Fibroblast of lung (primary cell): Measurements from ENCODE around the gene AKAP13. TPM values are rescaled to one million over a fixed set of nuclear protein-coding genes. Genes with fewer than 3 reads are reported as not detected.
A peak's percentile ranks its signal among the peaks of the same experiment; 100 is the strongest.

ENCODE experiments used
- DNase-seq, 2 donors: peaks; one replicate each; pipeline versions ENCODE4 v3.0.0 to v3.0.0-alpha.2; 2010; ENCODE audit warnings: low read depth in 2 of 2
- H2AFZ ChIP-seq: 2 replicates; pipeline ENCODE4 v1.5.1; 2012; ENCODE audit warnings: low read length, control low read depth, inconsistent platforms
- H3K27ac ChIP-seq: 2 replicates; pipeline ENCODE4 v1.5.1; 2011; ENCODE audit warnings: low read length, control low read depth; ENCODE audit not compliant: insufficient read depth
- H3K27me3 ChIP-seq: 2 replicates; pipeline ENCODE4 v1.5.1; 2011; ENCODE audit warnings: mild to moderate bottlenecking, low read length; ENCODE audit not compliant: control insufficient read depth, insufficient read depth
- H3K36me3 ChIP-seq: 2 replicates; pipeline ENCODE4 v1.5.1; 2011; ENCODE audit warnings: low read length; ENCODE audit not compliant: control insufficient read depth, insufficient read depth
- H3K4me1 ChIP-seq: 2 replicates; pipeline ENCODE4 v1.5.1; 2011; ENCODE audit warnings: low read length; ENCODE audit not compliant: control insufficient read depth, insufficient read depth; ENCODE audit errors: extremely low read depth
- H3K4me2 ChIP-seq: 2 replicates; pipeline ENCODE4 v1.5.1; 2011; ENCODE audit warnings: low read length, control low read depth; ENCODE audit not compliant: insufficient read depth; ENCODE audit errors: extremely low read depth
- H3K4me3 ChIP-seq, 4 experiments: fragments of 200-600 bp in 1 of 4; sonication (generic) in 1 of 4; replicated peaks in 1 of 4; 2 replicates each; pipeline ENCODE4 v1.5.1; 2011 to 2016; ENCODE audit warnings: low read length in 4 of 4, low read depth in 3 of 4, mild to moderate bottlenecking in 3 of 4, control low read depth in 2 of 4, inconsistent platforms in 1 of 4, mixed read lengths in 1 of 4; ENCODE audit not compliant: insufficient read depth in 1 of 4; ENCODE audit errors: control extremely low read depth in 1 of 4
- H3K79me2 ChIP-seq: 2 replicates; pipeline ENCODE4 v1.5.1; 2012; ENCODE audit warnings: mild to moderate bottlenecking, low read length, inconsistent platforms; ENCODE audit not compliant: control insufficient read depth, insufficient read depth
- H3K9ac ChIP-seq: 2 replicates; pipeline ENCODE4 v1.5.1; 2011; ENCODE audit warnings: mild to moderate bottlenecking, low read length, control low read depth; ENCODE audit not compliant: insufficient read depth
- H3K9me3 ChIP-seq: 2 replicates; pipeline ENCODE4 v1.5.1; 2012; ENCODE audit warnings: low read depth, low read length; ENCODE audit not compliant: control insufficient read depth, insufficient read depth
- H4K20me1 ChIP-seq: 2 replicates; pipeline ENCODE4 v1.5.1; 2011; ENCODE audit warnings: low read length; ENCODE audit not compliant: control insufficient read depth, insufficient read depth; ENCODE audit errors: extremely low read depth
- CTCF ChIP-seq, 2 donors: IDR thresholded peaks in 1 of 2; conservative IDR thresholded peaks in 1 of 2; 1 replicate in 1 of 2; 2 replicates in 1 of 2; pipeline ENCODE4 v1.5.1; 2011 to 2012; ENCODE audit warnings: low read length in 2 of 2, control low read depth in 1 of 2, inconsistent platforms in 1 of 2, low read depth in 1 of 2, mild to moderate bottlenecking in 1 of 2
- EZH2 ChIP-seq: IDR thresholded peaks from 2 replicates; pipeline ENCODE4 v1.5.1; 2012; ENCODE audit warnings: low read length, control low read depth, mild to moderate bottlenecking; ENCODE audit errors: missing control alignments
- polyA plus RNA-seq, 2 donors: library from polyadenylated mRNA; depleted of rRNA in 1 of 2; stranded (reverse) in 1 of 2; unstranded in 1 of 2; fragments of >200 nt; gene quantifications; 2 replicates each; pipeline ENCODE4 v1.2.1, GENCODE V29; 2011 to 2012; ENCODE audit warnings: missing spikeins in 1 of 2
- total RNA-seq: library from RNA; depleted of rRNA; stranded (reverse); fragments of >200 nt; gene quantifications from 2 replicates; pipeline ENCODE4 v1.2.1, GENCODE V29; 2014

AKAP13 gene
- total and polyA plus RNA-seq, 2 donors (not counting 1 experiment from before 2014, with no cell fraction given): 8.3 to 68.4 TPM

GRCh38 chr15:85353516-85353915, 26.9 kb upstream of the AKAP13 start:
- no peak for TF ChIP-seq EZH2
- Histone ChIP-seq H3K4me2 (no peak overlapping the region), H3K4me1 (peaks cover 10% of the 10 kb centered on the region), H3K9ac (no peak overlapping the region), H3K9me3 (no peaks in the 10 kb centered on the region), H2AFZ (no peak overlapping the region), H3K36me3 (no peaks in the 10 kb centered on the region), H3K27ac (no peak overlapping the region), H3K4me3 (no peak overlapping the region), H3K27me3 (no peaks in the 10 kb centered on the region), H3K79me2 (no peaks in the 10 kb centered on the region), H4K20me1 (no peaks in the 10 kb centered on the region)
- DNase-seq: no peak

- Histone ChIP-seq H3K79me2 (no peaks in the 10 kb centered on the region), H4K20me1 (no peaks in the 10 kb centered on the region), H3K36me3 (no peaks in the 10 kb centered on the region), H2AFZ (no peak overlapping the region), H3K4me3 (no peak overlapping the region), H3K27ac (no peak overlapping the region), H3K27me3 (no peaks in the 10 kb centered on the region), H3K9me3 (no peaks in the 10 kb centered on the region), H3K4me1 (peaks cover 11% of the 10 kb centered on the region), H3K9ac (no peak overlapping the region), H3K4me2 (no peak overlapping the region)
- DNase-seq: peak in 1 of 2 donors; percentile 94
- TF ChIP-seq EZH2 (no peak), CTCF (conservative IDR thresholded peaks at IDR 0.05 in 1 of 2, IDR thresholded peaks at IDR 0.05 in 1 of 2; ENCODE audit: low read depth in 1 of 2, low read length in 2 of 2) (no peak)
Observed at GRCh38 chr15:85354461-85354860, 25.9 kb upstream of the AKAP13 start.

GRCh38 chr15:85354948-85355347, 25.5 kb upstream of the AKAP13 start:
- H4K20me1 ChIP-seq: no peaks in the 10 kb centered on the region
- H3K27me3 ChIP-seq: no peaks in the 10 kb centered on the region
- H2AFZ ChIP-seq: no peak overlapping the region
- peaks cover 11% of the 10 kb centered on the region for H3K4me1 ChIP-seq
- no peak for DNase-seq
- H3K4me3 ChIP-seq: no peak overlapping the region
- TF ChIP-seq CTCF (conservative IDR thresholded peaks at IDR 0.05 in 1 of 2, IDR thresholded peaks at IDR 0.05 in 1 of 2; ENCODE audit: low read depth in 1 of 2, low read length in 2 of 2) (no peak), EZH2 (no peak)
- H3K9ac ChIP-seq: no peak overlapping the region
- no peak overlapping the region for H3K4me2 ChIP-seq
- no peaks in the 10 kb centered on the region for H3K9me3 ChIP-seq
- H3K79me2 ChIP-seq: no peaks in the 10 kb centered on the region
- H3K27ac ChIP-seq: no peak overlapping the region
- H3K36me3 ChIP-seq: no peaks in the 10 kb centered on the region
